Measurements from ENCODE around the gene BUB1.

DNA sequence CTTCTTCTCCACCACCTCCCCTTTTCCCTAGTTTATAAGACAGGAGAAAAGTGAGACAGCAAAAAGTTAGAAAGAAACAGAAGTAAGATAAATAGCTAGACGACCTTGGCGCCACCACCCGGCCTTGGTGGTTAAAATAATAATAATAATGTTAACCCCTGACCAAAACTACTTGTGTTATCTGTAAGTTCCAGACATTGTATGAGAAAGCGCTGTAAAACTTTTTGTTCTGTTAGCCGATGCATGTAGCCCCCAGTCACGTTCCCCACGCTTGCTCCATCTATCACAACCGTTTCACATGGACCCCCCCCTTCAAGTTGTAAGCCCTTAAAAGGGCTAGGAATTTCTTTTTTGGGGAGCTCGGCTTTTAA, 1.5 kb upstream of the BUB1 start:
- TF ChIP-seq POLR2A (IDR thresholded peaks at IDR 0.05; ENCODE audit: control extremely low read depth in 1 of 2, low read depth in 2 of 2, low read length in 2 of 2): no peak
- TF ChIP-seq TCF12 (IDR thresholded peaks at IDR 0.05; ENCODE audit: low read depth, low read length): no peak
- no peak for TF ChIP-seq SP2 (IDR thresholded peaks at IDR 0.05; ENCODE audit: low read length)
- no peak for TF ChIP-seq RAD21 (IDR thresholded peaks at IDR 0.05 in 1 of 2, conservative IDR thresholded peaks at IDR 0.05 in 1 of 2; ENCODE audit: low read depth in 2 of 2, low read length in 2 of 2)
- no peak for TF ChIP-seq RFX5 (IDR thresholded peaks at IDR 0.05; ENCODE audit: borderline replicate concordance, low read depth, low read length)
- TF ChIP-seq EGR1 (IDR thresholded peaks at IDR 0.05; ENCODE audit: borderline replicate concordance, low read depth, low read length): no peak
- no peak for TF ChIP-seq RXRA (IDR thresholded peaks at IDR 0.05; ENCODE audit: insufficient read depth, low read depth, low read length)
- TF ChIP-seq POLR2AphosphoS5 (IDR thresholded peaks at IDR 0.05; ENCODE audit: low read depth, low read length): no peak
- no peak for TF ChIP-seq CHD1 (IDR thresholded peaks at IDR 0.05; ENCODE audit: low read depth, low read length)
- no peak for TF ChIP-seq GTF2F1 (IDR thresholded peaks at IDR 0.05; ENCODE audit: borderline replicate concordance, low read depth, low read length)
- TF ChIP-seq, protein P1, sequence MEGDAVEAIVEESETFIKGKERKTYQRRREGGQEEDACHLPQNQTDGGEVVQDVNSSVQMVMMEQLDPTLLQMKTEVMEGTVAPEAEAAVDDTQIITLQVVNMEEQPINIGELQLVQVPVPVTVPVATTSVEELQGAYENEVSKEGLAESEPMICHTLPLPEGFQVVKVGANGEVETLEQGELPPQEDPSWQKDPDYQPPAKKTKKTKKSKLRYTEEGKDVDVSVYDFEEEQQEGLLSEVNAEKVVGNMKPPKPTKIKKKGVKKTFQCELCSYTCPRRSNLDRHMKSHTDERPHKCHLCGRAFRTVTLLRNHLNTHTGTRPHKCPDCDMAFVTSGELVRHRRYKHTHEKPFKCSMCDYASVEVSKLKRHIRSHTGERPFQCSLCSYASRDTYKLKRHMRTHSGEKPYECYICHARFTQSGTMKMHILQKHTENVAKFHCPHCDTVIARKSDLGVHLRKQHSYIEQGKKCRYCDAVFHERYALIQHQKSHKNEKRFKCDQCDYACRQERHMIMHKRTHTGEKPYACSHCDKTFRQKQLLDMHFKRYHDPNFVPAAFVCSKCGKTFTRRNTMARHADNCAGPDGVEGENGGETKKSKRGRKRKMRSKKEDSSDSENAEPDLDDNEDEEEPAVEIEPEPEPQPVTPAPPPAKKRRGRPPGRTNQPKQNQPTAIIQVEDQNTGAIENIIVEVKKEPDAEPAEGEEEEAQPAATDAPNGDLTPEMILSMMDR (IDR thresholded peaks at IDR 0.05; ENCODE audit: control extremely low read depth in 1 of 3, insufficient read depth in 1 of 3, low read depth in 1 of 3, low read length in 3 of 3): no peak
- no peak for TF ChIP-seq HDAC6 (IDR thresholded peaks at IDR 0.05; ENCODE audit: low read depth, low read length)
- no peak for TF ChIP-seq GABPA (IDR thresholded peaks at IDR 0.05; ENCODE audit: borderline replicate concordance, insufficient read depth, low read length)
